HuH-7.5 (cell line): ENCODE results near the gene CYP4F3.
"Not testable (repeated sequence)": the region's sequence is repeated elsewhere in the genome, so short reads cannot be mapped to it uniquely, and the experiment has no call there.

Experiments used
- DNase-seq: peaks from one replicate; pipeline ENCODE4 v3.0.0; 2011; ENCODE audit warnings: low spot score

The CYP4F3 gene

GRCh38 chr19:15631817-15632216 is 8.9 kb upstream of the CYP4F3 start:
- DNase-seq: peak; percentile 49

- DNase-seq: no peak
These were observed 7.4 kb upstream of the CYP4F3 start for GRCh38 chr19:15633082-15633835.

DNA sequence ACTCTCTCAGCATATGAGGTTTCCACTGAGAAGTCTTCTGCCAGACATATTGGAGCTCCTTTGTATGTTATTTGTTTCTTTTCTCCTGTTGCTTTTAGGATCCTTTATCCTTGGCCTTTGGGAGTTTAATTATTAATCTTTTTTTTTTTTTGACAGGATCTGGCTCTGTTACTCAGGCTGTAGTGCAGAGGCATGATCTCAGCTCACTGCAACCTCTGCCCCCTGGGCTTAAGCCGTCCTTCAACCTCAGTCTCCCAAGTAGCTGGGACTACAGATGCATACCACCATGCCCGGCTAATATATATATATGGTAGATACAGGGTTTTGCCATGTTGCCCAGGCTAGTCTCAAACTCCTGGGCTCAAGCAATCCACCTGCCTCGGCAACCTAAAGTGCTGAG is 6.6 kb upstream of the CYP4F3 start:
- DNase-seq: no peak

DNA sequence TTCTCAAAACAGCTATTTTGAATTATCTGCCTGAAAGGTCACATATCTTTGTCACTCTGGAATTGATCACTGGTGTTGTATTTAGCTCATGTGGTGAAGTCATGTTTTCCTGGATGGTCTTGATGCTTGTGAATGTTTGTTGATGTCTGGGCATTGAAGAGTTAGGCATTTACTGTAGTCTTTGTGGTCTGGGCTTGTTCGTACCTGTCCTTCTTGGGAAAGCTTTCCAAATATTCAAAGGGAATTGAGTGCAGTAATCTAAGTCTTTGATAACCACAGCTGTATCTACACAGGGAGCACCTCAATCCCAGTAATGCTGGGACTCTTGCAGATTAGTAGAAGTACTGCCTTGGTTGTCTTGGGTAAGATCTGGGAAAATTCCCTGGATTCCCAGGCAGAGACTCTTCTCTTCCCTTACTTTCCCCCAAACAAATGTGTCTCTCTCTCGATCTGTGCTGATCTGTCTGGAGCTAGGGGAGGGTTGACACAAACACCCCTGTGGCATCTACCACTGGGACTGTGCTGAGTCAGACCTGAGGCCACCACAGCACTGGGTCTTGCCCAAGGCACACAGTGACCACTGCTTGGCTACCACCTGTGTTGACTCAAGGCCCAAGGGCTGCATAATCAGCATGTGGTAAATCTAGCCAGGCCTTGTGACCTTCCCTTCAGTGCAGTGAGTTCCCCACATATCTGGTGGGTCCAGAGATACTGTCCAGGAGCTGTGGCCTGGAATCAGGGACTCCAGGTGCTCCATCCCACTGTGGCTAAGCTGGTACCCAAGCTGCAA is 5.5 kb upstream of the CYP4F3 start:
- no peak for DNase-seq

- DNase-seq: no peak
These were observed 4.7 kb upstream of the CYP4F3 start for GRCh38 chr19:15636026-15636425.

DNA sequence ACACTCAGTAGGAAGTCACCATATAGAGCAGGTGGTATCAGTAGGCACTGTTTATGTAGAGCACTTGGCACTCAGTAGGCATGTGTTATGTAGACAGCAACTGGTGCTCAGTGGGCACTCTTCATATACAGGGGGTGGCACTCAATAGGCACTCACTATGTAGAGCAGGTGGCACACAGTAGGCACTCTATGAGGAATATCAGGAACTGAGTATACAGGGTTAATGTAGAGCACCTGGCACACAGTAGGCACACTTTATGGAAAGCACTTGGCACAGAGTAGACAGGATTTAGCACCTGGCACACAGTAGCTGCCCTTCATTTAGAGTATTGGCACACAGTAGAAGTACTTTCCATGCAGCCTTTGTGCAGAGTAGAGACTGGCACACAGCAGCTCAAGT is 1.1 kb upstream of the CYP4F3 start:
- no peak for DNase-seq

- peak; percentile 59 for DNase-seq
These were observed 354 bp downstream of the CYP4F3 start for GRCh38 chr19:15640904-15641597.

DNA sequence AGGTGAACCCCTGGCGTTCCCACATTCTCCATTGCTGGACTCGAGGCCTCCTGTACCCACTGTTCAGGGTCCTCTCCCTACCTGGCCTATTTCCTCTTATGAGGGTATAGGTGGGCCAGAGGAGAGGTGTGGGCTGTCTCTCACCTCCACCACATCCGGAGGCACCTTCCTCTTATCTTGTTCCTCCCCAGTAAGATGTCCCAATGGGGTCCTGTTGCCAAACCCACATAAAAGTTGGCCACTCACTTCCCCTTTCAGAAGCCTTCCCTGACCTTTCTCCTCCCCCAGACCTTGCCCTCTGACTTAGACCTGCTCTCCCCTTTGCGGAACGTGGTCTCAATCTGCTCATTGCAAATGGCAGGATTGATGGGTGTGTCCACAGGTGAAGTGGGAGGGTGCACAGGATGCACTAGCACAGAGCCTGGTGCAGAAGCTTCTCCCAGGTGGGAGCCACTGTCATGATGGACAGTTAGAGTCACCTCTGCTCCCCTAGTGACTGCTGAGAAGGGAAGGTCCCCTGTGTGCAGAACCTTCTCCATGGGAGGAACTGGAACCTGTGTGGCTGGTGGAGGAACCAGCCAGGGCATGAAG is 1.3 kb downstream of the CYP4F3 start:
- DNase-seq: no peak

GRCh38 chr19:15642807-15643206 is 2.1 kb downstream of the CYP4F3 start:
- no peak for DNase-seq

GRCh38 chr19:15643387-15643786 is 2.7 kb downstream of the CYP4F3 start:
- peak; percentile 42 for DNase-seq

DNA sequence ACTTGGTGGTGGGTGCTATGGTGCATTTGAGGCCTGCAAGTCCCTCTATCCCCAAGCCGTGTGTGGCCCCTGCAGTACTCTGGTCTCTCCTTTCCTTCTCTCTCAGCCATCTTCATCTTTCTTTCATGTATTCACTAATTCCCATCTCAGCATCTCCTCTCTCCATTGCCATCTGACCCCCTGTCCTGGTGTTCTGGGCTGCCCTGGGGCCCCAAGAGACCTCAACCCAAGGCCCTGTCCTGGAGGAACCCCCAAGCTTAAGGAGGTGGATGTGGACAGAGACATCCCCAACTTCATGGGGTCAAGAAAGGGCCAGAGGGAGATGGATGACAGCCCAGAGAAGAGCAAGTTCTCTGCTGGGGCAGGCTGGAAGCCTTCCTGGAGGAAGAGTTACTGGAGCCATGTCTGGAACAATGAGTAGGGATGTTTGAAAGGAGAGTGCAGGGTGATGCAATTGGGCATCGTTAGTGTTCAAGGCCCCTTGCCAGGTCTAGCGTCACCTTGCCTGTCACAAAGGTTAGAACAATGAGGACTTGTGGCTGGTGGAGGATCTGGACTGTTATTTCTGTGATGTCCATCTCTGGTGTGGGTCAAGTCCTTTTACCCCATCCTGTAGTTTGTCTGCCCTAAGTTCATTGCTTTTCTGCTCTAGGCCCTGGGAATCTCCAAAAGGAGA is 3.5 kb downstream of the CYP4F3 start:
- no peak for DNase-seq

- DNase-seq: no peak
These were observed 4.1 kb downstream of the CYP4F3 start for GRCh38 chr19:15644816-15645215.

DNA sequence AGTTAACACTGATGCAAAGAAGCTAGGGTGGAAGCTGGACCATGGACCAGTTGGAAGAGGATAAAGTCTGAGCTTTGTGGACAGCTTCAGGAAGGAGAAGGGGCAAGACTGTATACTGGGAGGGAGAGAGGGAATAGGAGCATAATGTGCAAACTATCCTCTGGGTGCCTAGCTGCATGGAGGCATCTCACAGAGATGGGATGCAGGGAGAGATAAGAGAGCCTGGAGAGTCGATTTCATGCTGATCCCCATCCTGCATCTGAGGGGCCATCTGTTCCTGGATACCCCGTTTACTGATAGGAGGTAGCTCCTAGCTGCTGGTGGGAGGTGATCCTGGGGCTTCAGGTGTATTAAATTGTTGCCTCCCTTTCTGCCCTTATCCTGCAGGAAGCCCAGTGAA is 8.8 kb downstream of the CYP4F3 start:
- DNase-seq: no peak

DNA sequence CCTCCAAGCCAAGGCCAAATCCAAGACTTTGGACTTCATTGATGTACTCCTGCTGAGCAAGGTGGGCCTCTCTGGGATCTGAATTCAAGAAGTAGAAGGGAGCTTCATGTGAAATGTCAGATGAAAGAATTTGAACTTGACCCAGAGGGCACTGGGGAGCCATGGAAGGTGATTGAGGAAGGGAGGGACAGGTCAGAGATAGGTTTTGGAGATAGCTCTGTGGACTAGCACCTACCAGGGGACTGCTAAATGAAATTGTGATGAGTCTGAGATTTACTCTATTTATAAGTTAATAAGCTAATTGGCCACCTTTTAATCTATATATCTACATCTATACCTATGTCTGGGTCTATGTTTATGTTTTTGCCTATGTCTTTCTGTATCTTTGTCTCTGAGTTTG is 9.4 kb downstream of the CYP4F3 start:
- DNase-seq: not testable (repeated sequence)

GRCh38 chr19:15651791-15652190 is 11.1 kb downstream of the CYP4F3 start:
- no peak for DNase-seq

DNA sequence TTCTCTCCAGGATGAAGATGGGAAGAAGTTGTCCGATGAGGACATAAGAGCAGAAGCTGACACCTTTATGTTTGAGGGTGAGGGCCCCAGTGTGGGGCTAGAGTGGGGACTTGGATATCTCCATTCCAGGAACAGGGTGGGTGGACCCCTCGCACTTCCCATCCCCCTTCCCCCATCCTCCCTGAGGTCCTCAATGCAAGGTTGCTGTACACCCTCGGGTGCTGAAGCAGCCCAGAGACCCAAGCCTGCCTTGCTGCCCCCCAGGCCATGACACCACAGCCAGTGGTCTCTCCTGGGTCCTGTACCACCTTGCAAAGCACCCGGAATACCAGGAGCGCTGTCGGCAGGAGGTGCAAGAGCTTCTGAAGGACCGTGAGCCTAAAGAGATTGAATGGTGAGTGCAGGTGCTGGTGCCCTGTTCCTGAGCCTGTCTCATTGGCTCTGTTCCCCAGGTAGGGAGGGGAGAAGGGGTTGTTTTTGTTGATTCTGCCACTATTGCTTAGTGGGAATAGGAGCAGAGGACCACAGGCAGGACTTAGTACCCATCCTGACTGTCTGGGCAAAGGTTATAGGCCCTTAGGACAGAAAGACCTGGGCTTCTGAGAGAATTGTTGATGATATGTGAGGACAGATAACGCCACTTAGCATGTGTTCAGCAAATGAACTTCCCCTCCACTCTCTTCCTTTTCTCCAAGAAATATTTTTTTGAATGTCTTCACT is 12.0 kb downstream of the CYP4F3 start:
- DNase-seq: no peak

- no peak for DNase-seq
These were observed 15.8 kb downstream of the CYP4F3 start for GRCh38 chr19:15656467-15656866.

- DNase-seq: no peak
These were observed 22.6 kb downstream of the CYP4F3 start for GRCh38 chr19:15663247-15663646.

DNA sequence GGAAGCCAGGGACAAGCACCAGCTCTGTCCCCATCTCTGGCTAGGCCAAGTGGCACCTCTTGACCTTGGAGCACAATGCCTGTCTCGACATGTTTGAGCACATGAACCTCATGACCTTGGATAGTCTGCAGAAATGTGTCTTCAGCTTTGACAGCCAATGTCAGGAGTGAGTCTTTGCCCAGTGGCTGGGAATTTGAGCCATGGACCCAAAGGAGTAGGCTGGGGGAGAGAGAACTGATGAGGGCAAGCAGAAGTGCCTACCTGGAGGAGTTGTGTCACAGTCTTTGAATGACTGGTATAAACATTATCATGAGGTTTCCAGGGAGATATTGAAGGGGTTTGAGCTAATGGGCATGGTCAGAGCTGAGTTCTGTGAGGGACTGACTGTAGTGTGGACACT is 25.5 kb downstream of the CYP4F3 start:
- no peak for DNase-seq

- DNase-seq: no peak
These were observed 26.2 kb downstream of the CYP4F3 start for GRCh38 chr19:15666883-15667282.

DNA sequence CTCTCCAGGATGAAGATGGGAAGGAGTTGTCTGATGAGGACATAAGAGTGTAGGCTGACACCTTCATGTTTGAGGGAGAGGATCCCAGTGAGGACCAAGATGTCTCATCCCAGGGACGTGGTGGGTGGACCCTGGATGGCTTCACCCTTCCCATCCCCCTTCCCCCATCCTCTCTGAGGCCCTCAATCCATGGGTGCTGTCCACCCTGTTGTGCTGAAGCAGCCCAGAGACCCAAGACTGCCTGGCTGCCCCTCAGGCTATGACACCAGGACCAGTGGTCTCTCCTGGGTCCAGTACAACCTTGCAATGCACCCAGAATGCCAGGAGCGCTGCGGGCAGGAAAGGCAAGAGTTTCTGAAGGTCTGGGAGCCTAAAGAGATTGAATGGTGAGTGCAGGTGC is 28.7 kb downstream of the CYP4F3 start:
- no peak for DNase-seq
